Measurements from ENCODE around the gene SPON2.

GRCh38 chr4:1200425-1201035 is 28.1 kb upstream of the SPON2 start:
- TF ChIP-seq, protein P1, sequence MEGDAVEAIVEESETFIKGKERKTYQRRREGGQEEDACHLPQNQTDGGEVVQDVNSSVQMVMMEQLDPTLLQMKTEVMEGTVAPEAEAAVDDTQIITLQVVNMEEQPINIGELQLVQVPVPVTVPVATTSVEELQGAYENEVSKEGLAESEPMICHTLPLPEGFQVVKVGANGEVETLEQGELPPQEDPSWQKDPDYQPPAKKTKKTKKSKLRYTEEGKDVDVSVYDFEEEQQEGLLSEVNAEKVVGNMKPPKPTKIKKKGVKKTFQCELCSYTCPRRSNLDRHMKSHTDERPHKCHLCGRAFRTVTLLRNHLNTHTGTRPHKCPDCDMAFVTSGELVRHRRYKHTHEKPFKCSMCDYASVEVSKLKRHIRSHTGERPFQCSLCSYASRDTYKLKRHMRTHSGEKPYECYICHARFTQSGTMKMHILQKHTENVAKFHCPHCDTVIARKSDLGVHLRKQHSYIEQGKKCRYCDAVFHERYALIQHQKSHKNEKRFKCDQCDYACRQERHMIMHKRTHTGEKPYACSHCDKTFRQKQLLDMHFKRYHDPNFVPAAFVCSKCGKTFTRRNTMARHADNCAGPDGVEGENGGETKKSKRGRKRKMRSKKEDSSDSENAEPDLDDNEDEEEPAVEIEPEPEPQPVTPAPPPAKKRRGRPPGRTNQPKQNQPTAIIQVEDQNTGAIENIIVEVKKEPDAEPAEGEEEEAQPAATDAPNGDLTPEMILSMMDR (IDR thresholded peaks at IDR 0.05) = no peak
- TF ChIP-seq POLR2A (IDR thresholded peaks at IDR 0.05) (no peak), POLR2AphosphoS5 (IDR thresholded peaks at IDR 0.05) (peak in 2 of 3 donors; percentile 24 to 50)
